Liver (tissue), 3 donors: ENCODE data around the gene WDR86.

Experiments
- EGR1 ChIP-seq, 2 donors: IDR thresholded peaks; 2 replicates each; pipeline ENCODE4 v1.6.1; 2016 to 2018; ENCODE audit warnings: antibody characterized with exemption in 2 of 2, low read depth in 2 of 2
- FOXA1 ChIP-seq: IDR thresholded peaks from 2 replicates; pipeline ENCODE4 v1.6.1; 2016; ENCODE audit warnings: antibody characterized with exemption
- GABPA ChIP-seq, 2 donors: IDR thresholded peaks in 1 of 2; conservative IDR thresholded peaks in 1 of 2; 2 replicates each; pipeline ENCODE4 v1.6.1; 2016; ENCODE audit warnings: antibody characterized with exemption in 2 of 2, mild to moderate bottlenecking in 1 of 2, moderate library complexity in 1 of 2
- HNF4G ChIP-seq: IDR thresholded peaks from 2 replicates; pipeline ENCODE4 v1.6.1; 2016; ENCODE audit warnings: antibody characterized with exemption
- RXRA ChIP-seq, 2 donors: IDR thresholded peaks; 2 replicates each; pipeline ENCODE4 v1.6.1; 2017 to 2018; ENCODE audit warnings: antibody characterized with exemption in 2 of 2, mild to moderate bottlenecking in 1 of 2
- SP1 ChIP-seq: IDR thresholded peaks from 2 replicates; pipeline ENCODE4 v1.6.1; 2018; ENCODE audit warnings: antibody characterized with exemption, mild to moderate bottlenecking
- TAF1 ChIP-seq: conservative IDR thresholded peaks from 2 replicates; pipeline ENCODE4 v1.6.1; 2016; ENCODE audit warnings: antibody characterized with exemption, mild to moderate bottlenecking
- YY1 ChIP-seq: IDR thresholded peaks from 2 replicates; pipeline ENCODE4 v1.6.1; 2016; ENCODE audit warnings: antibody characterized with exemption, mild to moderate bottlenecking
- TF ChIP-seq, protein P1 (sequence below): IDR thresholded peaks from 2 replicates; pipeline ENCODE4 v1.6.1; 2016; ENCODE audit warnings: antibody characterized with exemption, mild to moderate bottlenecking
- TF ChIP-seq, protein P2 (sequence below): fragments of 150-350 bp; IDR thresholded peaks from 2 replicates; pipeline ENCODE4 v1.5.1; 2017; ENCODE audit warnings: improper control_type of control experiment, low read depth, low read length; ENCODE audit not compliant: missing input control
- TF ChIP-seq, protein P3 (sequence below): IDR thresholded peaks from 2 replicates; pipeline ENCODE4 v1.6.1; 2016; ENCODE audit warnings: antibody characterized with exemption
- TF ChIP-seq, protein P4 (sequence below): IDR thresholded peaks from 2 replicates; pipeline ENCODE4 v1.6.1; 2016; ENCODE audit warnings: antibody characterized with exemption
- TF ChIP-seq, protein P5 (sequence below): IDR thresholded peaks from 2 replicates; pipeline ENCODE4 v1.6.1; 2016; ENCODE audit warnings: antibody characterized with exemption
- donor health status: healthy.
- donor health status: healthy.

DNA sequence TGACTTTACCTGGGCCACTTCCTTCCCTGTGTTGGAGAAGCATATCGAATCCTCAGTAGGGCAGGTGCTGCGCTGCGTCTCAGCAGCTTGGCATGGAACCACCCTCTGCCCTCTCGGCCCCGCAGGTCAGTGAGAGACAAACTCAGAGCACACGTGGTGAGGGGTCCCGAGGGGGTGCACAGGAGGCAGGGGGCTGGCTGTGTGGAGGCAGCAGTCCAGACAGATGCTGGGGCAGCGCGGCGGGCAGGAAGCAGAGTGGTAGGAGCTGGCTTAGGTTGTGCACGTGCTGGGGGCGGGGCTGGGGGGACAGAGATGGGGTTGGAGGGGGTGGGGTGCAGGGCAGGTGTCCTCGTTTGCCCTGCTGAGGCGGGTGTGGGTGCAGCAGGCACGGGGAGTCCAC is 35.1 kb downstream of the WDR86 start:
- TF ChIP-seq, protein P1, sequence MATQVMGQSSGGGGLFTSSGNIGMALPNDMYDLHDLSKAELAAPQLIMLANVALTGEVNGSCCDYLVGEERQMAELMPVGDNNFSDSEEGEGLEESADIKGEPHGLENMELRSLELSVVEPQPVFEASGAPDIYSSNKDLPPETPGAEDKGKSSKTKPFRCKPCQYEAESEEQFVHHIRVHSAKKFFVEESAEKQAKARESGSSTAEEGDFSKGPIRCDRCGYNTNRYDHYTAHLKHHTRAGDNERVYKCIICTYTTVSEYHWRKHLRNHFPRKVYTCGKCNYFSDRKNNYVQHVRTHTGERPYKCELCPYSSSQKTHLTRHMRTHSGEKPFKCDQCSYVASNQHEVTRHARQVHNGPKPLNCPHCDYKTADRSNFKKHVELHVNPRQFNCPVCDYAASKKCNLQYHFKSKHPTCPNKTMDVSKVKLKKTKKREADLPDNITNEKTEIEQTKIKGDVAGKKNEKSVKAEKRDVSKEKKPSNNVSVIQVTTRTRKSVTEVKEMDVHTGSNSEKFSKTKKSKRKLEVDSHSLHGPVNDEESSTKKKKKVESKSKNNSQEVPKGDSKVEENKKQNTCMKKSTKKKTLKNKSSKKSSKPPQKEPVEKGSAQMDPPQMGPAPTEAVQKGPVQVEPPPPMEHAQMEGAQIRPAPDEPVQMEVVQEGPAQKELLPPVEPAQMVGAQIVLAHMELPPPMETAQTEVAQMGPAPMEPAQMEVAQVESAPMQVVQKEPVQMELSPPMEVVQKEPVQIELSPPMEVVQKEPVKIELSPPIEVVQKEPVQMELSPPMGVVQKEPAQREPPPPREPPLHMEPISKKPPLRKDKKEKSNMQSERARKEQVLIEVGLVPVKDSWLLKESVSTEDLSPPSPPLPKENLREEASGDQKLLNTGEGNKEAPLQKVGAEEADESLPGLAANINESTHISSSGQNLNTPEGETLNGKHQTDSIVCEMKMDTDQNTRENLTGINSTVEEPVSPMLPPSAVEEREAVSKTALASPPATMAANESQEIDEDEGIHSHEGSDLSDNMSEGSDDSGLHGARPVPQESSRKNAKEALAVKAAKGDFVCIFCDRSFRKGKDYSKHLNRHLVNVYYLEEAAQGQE: no peak
- TF ChIP-seq, protein P2, sequence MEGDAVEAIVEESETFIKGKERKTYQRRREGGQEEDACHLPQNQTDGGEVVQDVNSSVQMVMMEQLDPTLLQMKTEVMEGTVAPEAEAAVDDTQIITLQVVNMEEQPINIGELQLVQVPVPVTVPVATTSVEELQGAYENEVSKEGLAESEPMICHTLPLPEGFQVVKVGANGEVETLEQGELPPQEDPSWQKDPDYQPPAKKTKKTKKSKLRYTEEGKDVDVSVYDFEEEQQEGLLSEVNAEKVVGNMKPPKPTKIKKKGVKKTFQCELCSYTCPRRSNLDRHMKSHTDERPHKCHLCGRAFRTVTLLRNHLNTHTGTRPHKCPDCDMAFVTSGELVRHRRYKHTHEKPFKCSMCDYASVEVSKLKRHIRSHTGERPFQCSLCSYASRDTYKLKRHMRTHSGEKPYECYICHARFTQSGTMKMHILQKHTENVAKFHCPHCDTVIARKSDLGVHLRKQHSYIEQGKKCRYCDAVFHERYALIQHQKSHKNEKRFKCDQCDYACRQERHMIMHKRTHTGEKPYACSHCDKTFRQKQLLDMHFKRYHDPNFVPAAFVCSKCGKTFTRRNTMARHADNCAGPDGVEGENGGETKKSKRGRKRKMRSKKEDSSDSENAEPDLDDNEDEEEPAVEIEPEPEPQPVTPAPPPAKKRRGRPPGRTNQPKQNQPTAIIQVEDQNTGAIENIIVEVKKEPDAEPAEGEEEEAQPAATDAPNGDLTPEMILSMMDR: no peak
- no peak for TF ChIP-seq EGR1 (IDR thresholded peaks at IDR 0.05; ENCODE audit: low read depth in 2 of 2)
- TF ChIP-seq TAF1: no peak
- no peak for TF ChIP-seq SP1
- TF ChIP-seq, protein P3, sequence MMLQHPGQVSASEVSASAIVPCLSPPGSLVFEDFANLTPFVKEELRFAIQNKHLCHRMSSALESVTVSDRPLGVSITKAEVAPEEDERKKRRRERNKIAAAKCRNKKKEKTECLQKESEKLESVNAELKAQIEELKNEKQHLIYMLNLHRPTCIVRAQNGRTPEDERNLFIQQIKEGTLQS: no peak
- no peak for TF ChIP-seq YY1
- TF ChIP-seq, protein P4, sequence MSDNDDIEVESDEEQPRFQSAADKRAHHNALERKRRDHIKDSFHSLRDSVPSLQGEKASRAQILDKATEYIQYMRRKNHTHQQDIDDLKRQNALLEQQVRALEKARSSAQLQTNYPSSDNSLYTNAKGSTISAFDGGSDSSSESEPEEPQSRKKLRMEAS: no peak
- no peak for TF ChIP-seq RXRA (IDR thresholded peaks at IDR 0.05)
- TF ChIP-seq GABPA (IDR thresholded peaks at IDR 0.05 in 1 of 2, conservative IDR thresholded peaks at IDR 0.05 in 1 of 2): no peak
- no peak for TF ChIP-seq FOXA1
- no peak for TF ChIP-seq HNF4G
- TF ChIP-seq, protein P5, sequence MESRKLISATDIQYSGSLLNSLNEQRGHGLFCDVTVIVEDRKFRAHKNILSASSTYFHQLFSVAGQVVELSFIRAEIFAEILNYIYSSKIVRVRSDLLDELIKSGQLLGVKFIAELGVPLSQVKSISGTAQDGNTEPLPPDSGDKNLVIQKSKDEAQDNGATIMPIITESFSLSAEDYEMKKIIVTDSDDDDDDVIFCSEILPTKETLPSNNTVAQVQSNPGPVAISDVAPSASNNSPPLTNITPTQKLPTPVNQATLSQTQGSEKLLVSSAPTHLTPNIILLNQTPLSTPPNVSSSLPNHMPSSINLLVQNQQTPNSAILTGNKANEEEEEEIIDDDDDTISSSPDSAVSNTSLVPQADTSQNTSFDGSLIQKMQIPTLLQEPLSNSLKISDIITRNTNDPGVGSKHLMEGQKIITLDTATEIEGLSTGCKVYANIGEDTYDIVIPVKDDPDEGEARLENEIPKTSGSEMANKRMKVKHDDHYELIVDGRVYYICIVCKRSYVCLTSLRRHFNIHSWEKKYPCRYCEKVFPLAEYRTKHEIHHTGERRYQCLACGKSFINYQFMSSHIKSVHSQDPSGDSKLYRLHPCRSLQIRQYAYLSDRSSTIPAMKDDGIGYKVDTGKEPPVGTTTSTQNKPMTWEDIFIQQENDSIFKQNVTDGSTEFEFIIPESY: no peak
